Body of pancreas (tissue), 4 donors: ENCODE results near the gene SPTSSA. TPM values are rescaled to one million over a fixed set of nuclear protein-coding genes. Genes with fewer than 3 reads are reported as not detected.
"Not testable (repeated sequence)": the region's sequence is repeated elsewhere in the genome, so short reads cannot be mapped to it uniquely, and the experiment has no call there.

Source experiments
- ATAC-seq: fragments of 150-250 bp; one replicate; pipeline ENCODE4 v1.9.1; 2016
- DNase-seq, 4 donors: peaks; one replicate each; pipeline ENCODE4 v3.0.0-alpha.2; 2019
- H3K27ac ChIP-seq, 4 donors: fragments of 200-600 bp; sonication (generic); 1 replicate in 3 of 4; 2 replicates in 1 of 4; pipeline versions ENCODE4 v1.5.1 to v1.6.1; 2016 to 2019; ENCODE audit warnings: mild to moderate bottlenecking in 1 of 4, mixed read lengths in 1 of 4, moderate library complexity in 1 of 4
- H3K27me3 ChIP-seq, 2 donors: fragments of 200-600 bp; sonication (generic); one replicate each; pipeline ENCODE4 v1.6.0; 2016; ENCODE audit warnings: mild to moderate bottlenecking in 1 of 2
- H3K36me3 ChIP-seq, 2 donors: fragments of 200-600 bp; sonication (generic); replicated peaks in 1 of 2; 2 replicates each; pipeline ENCODE4 v1.5.1; 2016; ENCODE audit warnings: low read depth in 2 of 2; ENCODE audit not compliant: insufficient read depth in 1 of 2
- H3K4me1 ChIP-seq: fragments of 200-600 bp; sonication (generic); one replicate; pipeline ENCODE4 v1.6.0; 2016
- H3K4me3 ChIP-seq, 2 donors: fragments of 200-600 bp; sonication (generic); 1 replicate in 1 of 2; 2 replicates in 1 of 2; pipeline ENCODE4 v1.5.1; 2016 to 2019
- H3K9me3 ChIP-seq, 3 donors: fragments of 200-600 bp; sonication (generic); 1 replicate in 2 of 3; 2 replicates in 1 of 3; pipeline ENCODE4 v1.5.1; 2016
- POLR2A ChIP-seq, 3 donors: fragments of 450-650 bp; IDR thresholded peaks; one replicate each; pipeline ENCODE4 v1.6.1; 2016; ENCODE audit warnings: antibody characterized with exemption in 3 of 3, mild to moderate bottlenecking in 2 of 3
- whole genome bisulfite sequencing, 2 donors: methylation state at CpG; one replicate each; pipeline ENCODE4 v1.1.5; 2017; 5-methylcytosine and 5-hydroxymethylcytosine counted together
- intact Hi-C: fragments of 100-400 bp; cut with DNase I; formaldehyde crosslinking; loops from one replicate; pipeline ENCODE4 v1.15.1; 2023
- total RNA-seq, 2 donors: library from RNA; depleted of rRNA; stranded (reverse); fragments of >200 nt; gene quantifications; one replicate each; pipeline ENCODE4 v1.1.0, GENCODE V29; 2016
- TF ChIP-seq, protein P1 (sequence below), 7 experiments: fragments of 450-650 bp in 4 of 7; fragments of 200-600 bp in 3 of 7; sonication (generic) in 3 of 7; IDR thresholded peaks; one replicate each; pipeline ENCODE4 v1.5.1; 2016 to 2019; ENCODE audit warnings: antibody characterized with exemption in 7 of 7

SPTSSA gene
- total RNA-seq, 2 donors from 2014 or later, result 10.5 to 14.5 TPM

DNA sequence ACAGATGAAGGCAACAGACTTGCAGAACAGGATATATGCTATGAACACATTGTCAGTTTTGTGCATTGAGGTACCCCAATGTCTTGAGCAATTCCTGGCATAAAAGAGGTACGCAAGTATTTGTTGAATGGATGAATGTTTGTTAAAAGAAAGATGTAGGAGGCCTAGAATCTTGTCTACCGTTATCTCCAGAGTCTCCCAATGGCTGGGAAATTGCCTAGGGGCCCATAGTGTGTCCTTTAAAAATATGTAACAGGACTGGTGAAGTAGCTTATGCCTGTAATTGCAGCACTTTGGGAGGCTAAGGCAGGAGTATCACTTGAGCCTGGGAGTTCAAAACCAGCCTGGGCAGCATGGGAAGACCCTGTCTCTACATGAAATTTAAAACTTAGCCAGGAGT is 20.4 kb upstream of the SPTSSA start:
- Histone ChIP-seq H3K4me3 (no peak overlapping the region), H3K4me1 (no peaks in the 10 kb centered on the region), H3K27me3 (no peaks in the 10 kb centered on the region), H3K9me3 (no peaks in the 10 kb centered on the region), H3K36me3 (no peaks in the 10 kb centered on the region), H3K27ac (no peak overlapping the region)
- 85 to 98% methylated on average over 2 of the region's 2 CpGs for WGBS, 2 donors
- DNase-seq (no peak), ATAC-seq (no peak)
- no peak for TF ChIP-seq POLR2A (IDR thresholded peaks at IDR 0.05)
- TF ChIP-seq, protein P1, sequence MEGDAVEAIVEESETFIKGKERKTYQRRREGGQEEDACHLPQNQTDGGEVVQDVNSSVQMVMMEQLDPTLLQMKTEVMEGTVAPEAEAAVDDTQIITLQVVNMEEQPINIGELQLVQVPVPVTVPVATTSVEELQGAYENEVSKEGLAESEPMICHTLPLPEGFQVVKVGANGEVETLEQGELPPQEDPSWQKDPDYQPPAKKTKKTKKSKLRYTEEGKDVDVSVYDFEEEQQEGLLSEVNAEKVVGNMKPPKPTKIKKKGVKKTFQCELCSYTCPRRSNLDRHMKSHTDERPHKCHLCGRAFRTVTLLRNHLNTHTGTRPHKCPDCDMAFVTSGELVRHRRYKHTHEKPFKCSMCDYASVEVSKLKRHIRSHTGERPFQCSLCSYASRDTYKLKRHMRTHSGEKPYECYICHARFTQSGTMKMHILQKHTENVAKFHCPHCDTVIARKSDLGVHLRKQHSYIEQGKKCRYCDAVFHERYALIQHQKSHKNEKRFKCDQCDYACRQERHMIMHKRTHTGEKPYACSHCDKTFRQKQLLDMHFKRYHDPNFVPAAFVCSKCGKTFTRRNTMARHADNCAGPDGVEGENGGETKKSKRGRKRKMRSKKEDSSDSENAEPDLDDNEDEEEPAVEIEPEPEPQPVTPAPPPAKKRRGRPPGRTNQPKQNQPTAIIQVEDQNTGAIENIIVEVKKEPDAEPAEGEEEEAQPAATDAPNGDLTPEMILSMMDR (IDR thresholded peaks at IDR 0.05), result no peak
- intact Hi-C loops, result no loop called here

GRCh38 chr14:34479694-34480093 is 17.7 kb upstream of the SPTSSA start:
- H3K4me1 ChIP-seq, result no peaks in the 10 kb centered on the region
- TF ChIP-seq, protein P1 (IDR thresholded peaks at IDR 0.05), result no peak
- TF ChIP-seq POLR2A (IDR thresholded peaks at IDR 0.05), result no peak
- no peak overlapping the region for H3K27ac ChIP-seq
- intact Hi-C loops, result no loop called here
- H3K27me3 ChIP-seq, result no peaks in the 10 kb centered on the region
- no peaks in the 10 kb centered on the region for H3K36me3 ChIP-seq
- DNase-seq (no peak), ATAC-seq (no peak)
- H3K4me3 ChIP-seq, result no peak overlapping the region
- WGBS, 2 donors, result 87 to 91% methylated on average over 4 of the region's 4 CpGs
- no peaks in the 10 kb centered on the region for H3K9me3 ChIP-seq

DNA sequence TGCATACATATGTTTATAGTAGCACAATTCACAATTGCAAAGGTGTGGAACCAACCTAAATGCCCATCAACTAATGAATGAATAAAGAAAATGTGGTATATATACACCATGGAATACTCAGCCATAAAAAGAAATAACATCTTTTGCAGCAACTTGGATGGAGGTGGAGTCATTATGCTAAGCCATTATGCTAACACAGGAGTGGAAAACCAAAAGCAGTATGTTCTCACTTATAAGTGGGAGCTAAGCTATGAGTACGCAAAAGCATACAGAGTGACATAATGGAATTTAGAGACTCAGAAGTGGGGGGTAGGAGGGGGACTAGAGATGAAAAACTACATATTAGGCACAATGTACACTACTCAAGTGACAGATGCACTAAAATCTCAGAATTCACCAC is 16.2 kb upstream of the SPTSSA start:
- ATAC-seq, result no peak
- Histone ChIP-seq H3K4me1 (no peaks in the 10 kb centered on the region), H3K27me3 (no peaks in the 10 kb centered on the region), H3K27ac (no peak overlapping the region), H3K4me3 (no peak overlapping the region), H3K9me3 (no peaks in the 10 kb centered on the region), H3K36me3 (no peaks in the 10 kb centered on the region)
- intact Hi-C loops, result no loop called here
- no peak for TF ChIP-seq POLR2A (IDR thresholded peaks at IDR 0.05)
- TF ChIP-seq, protein P1 (IDR thresholded peaks at IDR 0.05), result no peak
- DNase-seq, result no peak
- 94 to 96% methylated on average over 1 of the region's 1 CpG for WGBS, 2 donors

- DNase-seq, H3K27ac ChIP-seq, ATAC-seq, H3K36me3 ChIP-seq, H3K4me1 ChIP-seq, intact Hi-C loops, H3K9me3 ChIP-seq, H3K4me3 ChIP-seq, H3K27me3 ChIP-seq: not testable (repeated sequence)
- WGBS, 2 donors, result 80 to 89% methylated on average over 1 to 15 of the region's 31 CpGs
Observed at GRCh38 chr14:34476036-34476435, 14.0 kb upstream of the SPTSSA start.

GRCh38 chr14:34475163-34475562 is 13.1 kb upstream of the SPTSSA start:
- Histone ChIP-seq H3K9me3 (no peaks in the 10 kb centered on the region), H3K4me1 (no peaks in the 10 kb centered on the region), H3K27me3 (no peaks in the 10 kb centered on the region), H3K4me3 (no peak overlapping the region), H3K36me3 (no peaks in the 10 kb centered on the region), H3K27ac (no peak overlapping the region)
- WGBS, 2 donors, result 89% methylated on average over 4 of the region's 6 CpGs
- TF ChIP-seq, protein P1 (IDR thresholded peaks at IDR 0.05), result no peak
- no peak for TF ChIP-seq POLR2A (IDR thresholded peaks at IDR 0.05)
- DNase-seq (no peak), ATAC-seq (no peak)
- intact Hi-C loops, result no loop called here
